Heart left ventricle (tissue), 13 donors: ENCODE results near the gene CDKN1C.
A peak's percentile ranks its signal among the peaks of the same experiment; 100 is the strongest.

ENCODE experiments used
- POLR2A ChIP-seq, 2 donors: fragments of 450-650 bp; IDR thresholded peaks; one replicate each; pipeline ENCODE4 v1.6.1; 2017; ENCODE audit warnings: antibody characterized with exemption in 2 of 2, mild to moderate bottlenecking in 2 of 2, moderate library complexity in 2 of 2
- TF ChIP-seq, protein P1 (sequence below), 12 donors: fragments of 200-600 bp; sonication (generic) in 4 of 12; IDR thresholded peaks; one replicate each; pipeline versions ENCODE4 v1.5.0 to v1.8.0; 2018 to 2022; ENCODE audit warnings: antibody characterized with exemption in 12 of 12, mild to moderate bottlenecking in 5 of 12
- donor health status: ischemic (EF 13 %, LVEDD 7.1; RV severe dilation, severe dysfunction).
- donor health status: DM: no; HTN: yes; CAD: no.
- donor health status: DM: no; HTN: no; CAD: no.
- donor health status: ischemic (EF 25% LVEDD 6.9; RV normal size, moderate dysfunction).
- donor health status: ischemic (EF 25% LVEDD 5.7; RV mildly dilated, moderate dysfunction).
- donor health status: ischemic (EF 35%, LVEDD 5.7; RV mildly dilated, moderate dysfunction).
- donor health status: nonischemic (EF 11% LVEDD 7.7; RV severe dilation, severe dysfunction).
- donor health status: DM: yes; HTN: yes; CAD: no.
- donor health status: PGD.
- donor health status: ischemic (EF 29% LVEDD 5.4; RV normal size, mild dysfunction).
- donor health status: nonischemic (EF 23%, LVEDD 6.1; RV moderate dilation, normal function).

DNA sequence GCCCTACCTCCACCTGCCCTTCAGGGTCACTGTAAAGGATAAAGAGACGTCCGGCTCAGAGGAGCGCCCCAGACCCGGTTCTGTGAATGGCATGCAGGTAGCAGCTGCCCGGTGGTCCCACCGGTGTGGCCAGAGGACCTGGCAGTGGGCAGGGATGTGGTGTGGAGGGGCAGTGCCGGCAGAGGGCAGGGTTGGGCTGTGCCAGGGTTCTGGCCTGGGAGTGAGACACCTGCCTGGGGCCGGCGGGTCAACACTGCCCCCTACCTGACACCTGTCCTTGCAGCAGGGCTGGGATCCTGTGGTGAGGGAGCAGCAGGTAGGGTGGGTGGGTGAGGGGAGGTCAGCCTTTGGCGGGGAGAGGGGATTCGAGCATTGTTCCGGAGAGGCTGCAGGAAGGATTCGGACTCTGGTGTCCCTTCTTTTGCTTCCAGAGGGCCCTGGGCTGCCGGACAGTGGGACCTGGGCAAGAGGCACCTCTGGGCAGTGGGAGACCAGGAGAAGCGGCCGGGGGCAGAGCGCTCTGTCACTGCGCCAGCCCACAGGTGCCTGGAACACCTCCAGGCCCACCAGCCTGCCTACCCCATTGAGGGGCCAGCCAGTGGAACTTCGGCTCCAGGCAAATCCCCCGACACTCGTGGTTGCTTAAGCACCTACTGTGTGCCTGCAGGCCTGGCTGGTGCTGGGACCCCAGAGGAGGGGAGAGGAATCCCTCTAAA, 45.3 kb upstream of the CDKN1C start:
- TF ChIP-seq, protein P1, sequence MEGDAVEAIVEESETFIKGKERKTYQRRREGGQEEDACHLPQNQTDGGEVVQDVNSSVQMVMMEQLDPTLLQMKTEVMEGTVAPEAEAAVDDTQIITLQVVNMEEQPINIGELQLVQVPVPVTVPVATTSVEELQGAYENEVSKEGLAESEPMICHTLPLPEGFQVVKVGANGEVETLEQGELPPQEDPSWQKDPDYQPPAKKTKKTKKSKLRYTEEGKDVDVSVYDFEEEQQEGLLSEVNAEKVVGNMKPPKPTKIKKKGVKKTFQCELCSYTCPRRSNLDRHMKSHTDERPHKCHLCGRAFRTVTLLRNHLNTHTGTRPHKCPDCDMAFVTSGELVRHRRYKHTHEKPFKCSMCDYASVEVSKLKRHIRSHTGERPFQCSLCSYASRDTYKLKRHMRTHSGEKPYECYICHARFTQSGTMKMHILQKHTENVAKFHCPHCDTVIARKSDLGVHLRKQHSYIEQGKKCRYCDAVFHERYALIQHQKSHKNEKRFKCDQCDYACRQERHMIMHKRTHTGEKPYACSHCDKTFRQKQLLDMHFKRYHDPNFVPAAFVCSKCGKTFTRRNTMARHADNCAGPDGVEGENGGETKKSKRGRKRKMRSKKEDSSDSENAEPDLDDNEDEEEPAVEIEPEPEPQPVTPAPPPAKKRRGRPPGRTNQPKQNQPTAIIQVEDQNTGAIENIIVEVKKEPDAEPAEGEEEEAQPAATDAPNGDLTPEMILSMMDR (IDR thresholded peaks at IDR 0.05), result peak; percentile 35 to 63 (median 43)
- TF ChIP-seq POLR2A (IDR thresholded peaks at IDR 0.05), result no peak
